Esophagus muscularis mucosa (tissue), 4 donors: ENCODE results near the gene CCNQ. TPM values are rescaled to one million over a fixed set of nuclear protein-coding genes. Genes with fewer than 3 reads are reported as not detected.

ENCODE experiments used
- DNase-seq: peaks from one replicate; pipeline ENCODE4 v3.0.0-alpha.2; 2017; ENCODE audit errors: extremely low spot score
- H3K27ac ChIP-seq, 4 donors: fragments of 200-600 bp; sonication (generic); replicated peaks in 1 of 4; 1 replicate in 3 of 4; 2 replicates in 1 of 4; pipeline ENCODE4 v1.5.1; 2016 to 2019; ENCODE audit warnings: mild to moderate bottlenecking in 1 of 4
- H3K27me3 ChIP-seq, 4 donors: fragments of 200-600 bp; sonication (generic); one replicate each; pipeline versions ENCODE4 v1.5.1 to v1.6.0; 2016 to 2019
- H3K36me3 ChIP-seq, 4 donors: fragments of 200-600 bp; sonication (generic); one replicate each; pipeline ENCODE4 v1.5.1; 2016 to 2019
- H3K4me1 ChIP-seq, 4 donors: fragments of 200-600 bp; sonication (generic); one replicate each; pipeline ENCODE4 v1.5.1; 2016 to 2019
- H3K4me3 ChIP-seq, 4 donors: fragments of 200-600 bp; sonication (generic); 1 replicate in 2 of 4; 2 replicates in 2 of 4; pipeline ENCODE4 v1.5.1; 2016 to 2019; ENCODE audit warnings: mild to moderate bottlenecking in 4 of 4, moderate library complexity in 1 of 4
- H3K9me3 ChIP-seq, 4 donors: fragments of 200-600 bp; sonication (generic); 1 replicate in 3 of 4; 2 replicates in 1 of 4; pipeline ENCODE4 v1.5.1; 2016 to 2019
- EP300 ChIP-seq: sonication (generic); formaldehyde crosslinking; IDR thresholded peaks from one replicate; pipeline ENCODE4 v1.6.1; 2017; ENCODE audit warnings: antibody characterized with exemption
- POLR2A ChIP-seq: fragments of 450-650 bp; IDR thresholded peaks from one replicate; pipeline ENCODE4 v1.6.1; 2017; ENCODE audit warnings: antibody characterized with exemption, moderate library complexity, mild to moderate bottlenecking, low read depth
- POLR2AphosphoS5 ChIP-seq, 2 donors: sonication (generic); formaldehyde crosslinking; IDR thresholded peaks; one replicate each; pipeline ENCODE4 v1.6.1; 2017; ENCODE audit warnings: antibody characterized with exemption in 2 of 2
- WGBS: methylation state at CpG from one replicate; pipeline ENCODE4 v1.1.5; 2018; 5-methylcytosine and 5-hydroxymethylcytosine counted together
- intact Hi-C: fragments of 100-400 bp; cut with DNase I; formaldehyde crosslinking; loops from one replicate; pipeline ENCODE4 v1.15.1; 2023
- total RNA-seq, 4 donors: library from RNA; depleted of rRNA; stranded (reverse); fragments of >200 nt; gene quantifications; one replicate each; pipeline versions ENCODE4 v1.1.0 to v1.2.1, GENCODE V29; 2016
- TF ChIP-seq, protein P1 (sequence below), 3 experiments: fragments of 200-600 bp in 2 of 3; fragments of 450-650 bp in 1 of 3; sonication (generic) in 2 of 3; IDR thresholded peaks; one replicate each; pipeline ENCODE4 v1.5.1; 2017 to 2019; ENCODE audit warnings: antibody characterized with exemption in 3 of 3, mild to moderate bottlenecking in 2 of 3, moderate library complexity in 1 of 3

The CCNQ gene
- total RNA-seq, 4 donors from 2014 or later: 38.6 to 58.3 (median 49.8) TPM

DNA sequence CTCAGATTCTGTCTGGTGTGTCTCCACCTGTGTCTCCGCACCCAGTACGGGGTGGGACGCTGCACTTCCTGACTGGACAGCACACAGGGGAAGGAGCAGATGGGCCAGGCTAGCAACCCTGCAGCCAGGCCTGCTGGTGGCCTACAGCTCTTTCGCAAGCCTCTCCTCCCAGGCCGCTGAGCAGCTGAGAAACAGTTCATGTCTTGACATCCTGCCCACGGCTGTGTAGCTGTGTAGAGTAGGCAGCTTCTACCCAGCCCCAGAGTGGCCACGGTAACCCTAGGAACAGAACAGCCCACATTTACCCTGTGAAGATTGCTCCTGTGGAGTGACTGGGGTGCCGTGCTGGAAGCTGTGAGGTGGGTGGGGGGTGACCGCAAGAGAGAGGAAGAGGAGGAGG is 38.9 kb downstream of the CCNQ start:
- intact Hi-C loops: loop anchor here (5.0 kb wide), 1 partner anchor 102 kb away; no protein-coding TSS in a partner anchor
- Histone ChIP-seq H3K27me3 (no peaks in the 10 kb centered on the region), H3K36me3 (no peaks in the 10 kb centered on the region), H3K4me1 (peaks cover 0 to 3% (median 1%) of the 10 kb centered on the region in 4 donors), H3K27ac (no peak overlapping the region), H3K9me3 (no peaks in the 10 kb centered on the region), H3K4me3 (no peak overlapping the region)
- DNase-seq: no peak
- TF ChIP-seq POLR2AphosphoS5 (IDR thresholded peaks at IDR 0.05): no peak
- TF ChIP-seq EP300: no peak
- no peak for TF ChIP-seq POLR2A
- TF ChIP-seq, protein P1, sequence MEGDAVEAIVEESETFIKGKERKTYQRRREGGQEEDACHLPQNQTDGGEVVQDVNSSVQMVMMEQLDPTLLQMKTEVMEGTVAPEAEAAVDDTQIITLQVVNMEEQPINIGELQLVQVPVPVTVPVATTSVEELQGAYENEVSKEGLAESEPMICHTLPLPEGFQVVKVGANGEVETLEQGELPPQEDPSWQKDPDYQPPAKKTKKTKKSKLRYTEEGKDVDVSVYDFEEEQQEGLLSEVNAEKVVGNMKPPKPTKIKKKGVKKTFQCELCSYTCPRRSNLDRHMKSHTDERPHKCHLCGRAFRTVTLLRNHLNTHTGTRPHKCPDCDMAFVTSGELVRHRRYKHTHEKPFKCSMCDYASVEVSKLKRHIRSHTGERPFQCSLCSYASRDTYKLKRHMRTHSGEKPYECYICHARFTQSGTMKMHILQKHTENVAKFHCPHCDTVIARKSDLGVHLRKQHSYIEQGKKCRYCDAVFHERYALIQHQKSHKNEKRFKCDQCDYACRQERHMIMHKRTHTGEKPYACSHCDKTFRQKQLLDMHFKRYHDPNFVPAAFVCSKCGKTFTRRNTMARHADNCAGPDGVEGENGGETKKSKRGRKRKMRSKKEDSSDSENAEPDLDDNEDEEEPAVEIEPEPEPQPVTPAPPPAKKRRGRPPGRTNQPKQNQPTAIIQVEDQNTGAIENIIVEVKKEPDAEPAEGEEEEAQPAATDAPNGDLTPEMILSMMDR (IDR thresholded peaks at IDR 0.05): no peak
- WGBS: 79% methylated on average over 6 of the region's 9 CpGs

DNA sequence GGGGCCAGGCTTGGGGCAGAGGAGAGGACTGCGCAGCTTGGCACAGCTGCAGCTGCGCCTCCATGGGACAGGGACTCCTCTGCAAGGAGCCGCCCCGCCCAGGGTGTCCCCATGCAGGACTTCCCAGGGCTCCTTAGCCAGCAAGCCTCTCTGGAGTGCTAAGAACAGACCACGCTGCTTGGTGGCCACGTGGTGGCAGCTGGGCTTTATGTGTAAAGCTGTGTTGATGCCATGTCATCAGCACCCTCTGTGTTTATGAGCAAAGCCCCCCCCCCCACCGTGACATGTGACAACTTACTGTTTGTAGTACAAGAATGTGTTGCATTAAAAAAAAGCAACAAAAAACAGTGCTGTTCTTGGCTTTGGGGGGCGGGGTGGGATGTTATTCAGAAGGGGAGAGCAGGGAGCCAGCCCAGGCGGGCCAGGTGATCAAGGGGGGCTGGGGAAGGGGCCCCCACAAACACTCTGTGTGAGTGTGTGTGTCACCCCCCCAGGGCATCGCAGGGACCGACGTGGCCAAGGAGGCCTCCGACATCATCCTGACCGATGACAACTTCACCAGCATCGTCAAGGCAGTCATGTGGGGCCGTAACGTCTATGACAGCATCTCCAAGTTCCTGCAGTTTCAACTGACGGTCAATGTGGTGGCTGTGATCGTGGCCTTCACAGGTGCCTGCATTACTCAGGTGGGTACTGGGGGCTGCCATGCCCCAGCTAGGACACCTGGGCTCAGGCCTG is 41.2 kb downstream of the CCNQ start:
- no peaks in the 10 kb centered on the region for H3K9me3 ChIP-seq
- intact Hi-C loops: loop anchor here (5.0 kb wide), 1 partner anchor 105 kb away; no protein-coding TSS in a partner anchor
- 75% methylated on average over 5 of the region's 19 CpGs for WGBS
- H3K4me3 ChIP-seq: no peak overlapping the region
- no peak for DNase-seq
- no peak overlapping the region for H3K27ac ChIP-seq
- peaks cover 0 to 9% (median 2%) of the 10 kb centered on the region in 4 donors for H3K4me1 ChIP-seq
- TF ChIP-seq POLR2A (no peak), EP300 (no peak), POLR2AphosphoS5 (IDR thresholded peaks at IDR 0.05) (no peak)
- TF ChIP-seq, protein P1 (IDR thresholded peaks at IDR 0.05): no peak
- H3K27me3 ChIP-seq: no peaks in the 10 kb centered on the region
- H3K36me3 ChIP-seq: no peaks in the 10 kb centered on the region

DNA sequence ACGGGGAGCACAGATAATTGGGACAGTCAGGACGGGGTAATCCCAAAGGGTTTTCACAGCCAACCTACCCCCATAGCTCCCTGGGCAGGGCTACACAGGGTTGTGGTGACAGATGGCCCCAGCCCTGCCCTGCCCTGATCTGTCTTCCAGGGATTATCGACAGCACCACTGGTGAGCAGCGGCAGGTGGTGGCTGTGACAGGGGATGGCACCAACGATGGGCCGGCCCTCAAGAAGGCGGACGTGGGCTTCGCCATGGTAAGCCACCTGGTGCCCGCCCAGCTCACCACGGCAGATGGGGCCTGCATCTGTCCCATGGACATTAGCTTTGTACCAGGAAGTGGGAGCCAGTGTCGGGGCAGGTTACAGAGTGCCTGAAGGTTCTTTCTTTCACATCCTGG is 42.2 kb downstream of the CCNQ start:
- no peak for DNase-seq
- H3K27me3 ChIP-seq: no peaks in the 10 kb centered on the region
- TF ChIP-seq, protein P1 (IDR thresholded peaks at IDR 0.05): no peak
- TF ChIP-seq POLR2A: no peak
- TF ChIP-seq POLR2AphosphoS5 (IDR thresholded peaks at IDR 0.05): no peak
- TF ChIP-seq EP300: no peak
- peaks cover 0 to 9% (median 2%) of the 10 kb centered on the region in 4 donors for H3K4me1 ChIP-seq
- no peak overlapping the region for H3K4me3 ChIP-seq
- no peaks in the 10 kb centered on the region for H3K36me3 ChIP-seq
- intact Hi-C loops: loop anchor here (5.0 kb wide), 1 partner anchor 106 kb away; no protein-coding TSS in a partner anchor
- WGBS: 82% methylated on average over 3 of the region's 12 CpGs
- H3K9me3 ChIP-seq: no peaks in the 10 kb centered on the region
- H3K27ac ChIP-seq: no peak overlapping the region

DNA sequence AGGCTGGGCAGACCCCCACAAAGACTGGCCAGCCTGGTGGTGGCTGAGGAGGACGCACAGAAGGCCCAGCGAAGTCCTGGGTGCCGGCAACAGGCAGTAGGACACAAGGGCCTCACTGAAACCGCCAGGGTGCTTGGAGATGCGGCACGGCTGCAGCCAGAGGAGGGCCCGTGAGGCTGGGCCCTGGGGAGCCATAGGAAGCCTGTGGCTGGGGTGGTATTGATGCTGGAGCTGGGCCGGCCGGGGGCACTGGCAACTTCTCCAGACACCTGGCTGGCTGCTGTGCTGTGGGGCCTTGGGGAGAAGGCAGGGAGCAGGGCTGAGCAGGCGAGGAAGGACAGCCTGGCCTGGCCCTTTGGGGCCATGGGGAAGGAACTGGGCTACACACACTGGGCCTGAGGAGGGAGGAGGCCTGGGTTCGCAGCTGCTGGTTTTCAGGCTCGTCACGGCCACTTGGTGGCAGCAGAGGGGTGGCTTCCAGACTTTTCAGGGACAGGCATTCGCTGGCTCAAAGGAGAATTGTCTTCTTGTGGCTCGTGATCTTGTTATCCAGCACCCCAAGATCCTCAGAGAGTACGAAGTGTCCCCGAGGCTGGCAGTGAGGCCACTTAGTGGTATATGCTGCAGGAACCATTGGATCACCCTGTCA is 44.3 kb downstream of the CCNQ start:
- Histone ChIP-seq H3K4me1 (peaks cover 0 to 9% (median 2%) of the 10 kb centered on the region in 4 donors), H3K27ac (no peak overlapping the region)
- intact Hi-C loops: loop anchor here (5.0 kb wide), 1 partner anchor 108 kb away; no protein-coding TSS in a partner anchor

More for the DNA sequence above, 44.3 kb downstream of the CCNQ start:
- peak; percentile 92 for DNase-seq
- H3K27me3 ChIP-seq: no peaks in the 10 kb centered on the region
- WGBS: 38% methylated on average over 17 of the region's 17 CpGs
- H3K4me3 ChIP-seq: no peak overlapping the region
- TF ChIP-seq POLR2AphosphoS5 (IDR thresholded peaks at IDR 0.05) (peak in 1 of 2 donors; percentile 9), EP300 (no peak), POLR2A (no peak)
- TF ChIP-seq, protein P1 (IDR thresholded peaks at IDR 0.05): peak; percentile 47 to 67 (median 48)
- no peaks in the 10 kb centered on the region for H3K9me3 ChIP-seq
- no peaks in the 10 kb centered on the region for H3K36me3 ChIP-seq
